Measurements from ENCODE around the gene ENO1.

Gene ENO1

DNA sequence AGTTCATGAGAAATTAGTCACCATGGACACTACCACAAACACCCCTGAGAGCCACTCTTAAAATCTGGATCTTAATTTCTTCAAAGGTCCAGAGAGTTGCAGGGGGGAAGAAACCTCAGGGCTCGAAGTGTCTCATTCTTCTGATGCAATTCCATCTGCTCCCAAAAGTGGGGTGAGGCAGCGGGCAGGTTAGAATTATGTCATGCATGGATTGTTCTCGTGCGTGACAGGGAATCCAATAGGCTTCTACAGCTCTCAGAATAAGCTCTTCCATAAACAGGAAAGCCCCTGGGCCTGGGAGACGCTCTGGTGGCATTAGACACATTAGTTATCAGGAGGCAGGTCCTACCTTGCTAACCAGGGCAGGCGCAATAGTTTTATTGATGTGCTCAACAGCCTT, 8.4 kb downstream of the ENO1 start:
- no peak for DNase-seq

- DNase-seq: no peak
These were observed 10.5 kb downstream of the ENO1 start for GRCh38 chr1:8867878-8868567.

DNA sequence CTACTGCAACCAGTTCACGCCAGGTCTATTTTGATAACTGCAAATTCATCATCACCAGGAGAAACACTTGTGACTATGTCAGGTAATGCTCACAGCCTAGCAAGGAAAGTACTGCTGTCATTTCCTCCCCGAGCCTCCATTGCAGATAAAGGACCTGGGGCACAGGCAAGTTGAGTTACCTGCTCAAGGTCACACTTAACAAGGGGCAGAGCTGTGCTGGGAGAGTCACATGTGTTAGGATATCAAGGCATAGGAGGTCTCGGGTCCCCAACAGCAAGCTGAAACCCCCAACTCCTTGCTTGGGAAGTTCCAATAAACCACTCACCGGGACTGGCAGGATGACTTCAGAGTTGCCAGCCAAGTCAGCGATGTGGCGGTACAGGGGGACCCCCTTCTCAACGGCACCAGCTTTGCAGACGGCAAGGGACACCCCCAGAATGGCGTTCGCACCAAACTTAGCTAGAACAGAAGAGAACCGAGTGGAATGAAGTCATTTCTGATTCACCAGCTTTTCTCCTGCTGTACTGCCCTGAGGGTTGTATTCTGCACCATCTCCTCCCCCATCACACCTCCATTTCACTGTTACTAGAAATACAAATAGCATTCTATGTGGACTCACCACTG, 11.6 kb downstream of the ENO1 start:
- peak; percentile 74 for DNase-seq

GRCh38 chr1:8866173-8866791, 12.2 kb downstream of the ENO1 start:
- DNase-seq: no peak

GRCh38 chr1:8864713-8865344, 13.7 kb downstream of the ENO1 start:
- DNase-seq: no peak

DNA sequence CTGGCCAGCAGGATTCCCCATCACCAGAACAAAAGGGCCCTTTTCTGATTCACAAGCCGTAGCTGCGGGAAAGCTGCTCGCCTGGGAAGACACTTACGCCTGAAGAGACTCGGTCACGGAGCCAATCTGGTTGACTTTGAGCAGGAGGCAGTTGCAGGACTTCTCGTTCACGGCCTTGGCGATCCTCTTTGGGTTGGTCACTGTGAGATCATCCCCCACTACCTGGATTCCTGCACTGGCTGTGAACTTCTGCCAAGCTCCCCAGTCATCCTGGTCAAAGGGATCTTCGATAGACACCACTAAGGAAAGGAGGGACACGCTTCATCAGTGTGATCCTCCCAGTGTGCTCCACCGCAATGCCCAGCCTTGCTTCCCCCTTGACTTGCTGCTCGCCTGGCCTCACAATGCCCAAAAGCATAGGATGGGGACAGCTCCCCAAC, 14.7 kb downstream of the ENO1 start:
- no peak for DNase-seq

GRCh38 chr1:8863138-8863537, 15.3 kb downstream of the ENO1 start:
- DNase-seq: no peak

GRCh38 chr1:8862528-8862927, 16.0 kb downstream of the ENO1 start:
- DNase-seq: peak; percentile 70

- no peak for DNase-seq
These were observed 17.6 kb downstream of the ENO1 start for GRCh38 chr1:8860738-8861516.

DNA sequence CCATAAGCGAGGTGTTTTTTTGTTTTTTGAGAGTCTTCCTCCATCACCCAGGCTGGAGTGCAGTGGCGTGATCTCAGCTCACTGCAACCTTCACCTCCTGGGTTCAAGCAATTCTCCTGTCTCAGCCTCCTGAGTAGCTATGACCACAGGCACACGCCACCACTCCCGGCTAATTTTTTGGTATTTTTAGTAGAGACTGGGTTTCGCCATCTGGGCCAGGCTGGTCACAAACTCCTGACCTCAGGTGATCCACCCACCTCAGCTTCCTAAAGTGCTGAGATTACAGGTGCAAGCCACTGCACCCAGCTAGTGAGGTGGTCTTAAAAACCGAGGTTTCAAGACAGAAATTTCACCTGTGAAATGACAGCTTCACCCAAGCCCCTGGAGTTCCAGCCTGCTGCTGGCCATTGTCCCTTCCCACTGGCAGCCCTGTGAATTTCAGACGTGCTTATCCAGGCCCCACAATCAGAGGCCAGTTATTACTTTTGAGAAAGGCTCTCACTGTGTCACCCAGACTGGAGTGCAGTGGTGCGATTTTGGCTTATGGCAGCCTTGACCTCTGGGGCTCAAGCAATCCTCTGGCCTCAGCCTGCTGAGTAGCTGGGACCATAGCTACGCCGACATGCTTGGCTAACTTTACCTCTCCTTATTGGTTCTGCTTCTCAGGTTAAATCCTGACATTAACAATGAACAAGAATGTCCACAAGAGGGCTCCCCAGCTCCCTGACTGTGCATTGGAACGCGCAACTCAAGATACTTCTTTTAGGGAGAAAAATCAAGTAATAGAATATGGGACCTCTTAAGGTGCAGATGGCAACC, 19.4 kb downstream of the ENO1 start:
- peak; percentile 62 for DNase-seq

DNA sequence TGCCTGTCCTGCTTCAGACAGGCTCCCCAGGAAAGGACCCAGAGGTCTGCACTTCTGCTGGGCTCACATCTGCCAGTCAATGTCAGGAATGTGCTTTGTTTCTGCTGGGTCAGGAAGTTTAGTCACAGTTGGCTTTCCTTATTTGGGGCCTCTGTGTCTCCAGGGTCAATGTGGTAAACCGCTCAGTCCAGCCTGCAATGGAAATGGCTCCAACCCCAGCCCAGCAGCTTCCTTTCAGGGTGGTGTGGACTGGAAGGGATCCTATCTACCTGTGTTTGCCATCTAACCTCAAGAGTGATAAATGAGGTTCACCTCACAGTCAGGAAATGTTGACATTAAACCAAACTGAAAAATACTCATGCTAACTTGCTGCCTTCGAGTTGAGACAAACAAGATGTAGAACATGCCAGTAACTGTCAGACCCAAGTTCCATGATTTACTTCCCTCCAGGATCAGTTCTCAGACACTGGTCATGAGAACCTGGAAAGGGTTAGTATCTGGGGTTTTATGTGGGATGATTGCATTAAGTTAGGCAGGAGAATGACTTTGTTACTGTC, 20.3 kb downstream of the ENO1 start:
- DNase-seq: no peak

- DNase-seq: no peak
These were observed 21.6 kb downstream of the ENO1 start for GRCh38 chr1:8856689-8857412.

DNA sequence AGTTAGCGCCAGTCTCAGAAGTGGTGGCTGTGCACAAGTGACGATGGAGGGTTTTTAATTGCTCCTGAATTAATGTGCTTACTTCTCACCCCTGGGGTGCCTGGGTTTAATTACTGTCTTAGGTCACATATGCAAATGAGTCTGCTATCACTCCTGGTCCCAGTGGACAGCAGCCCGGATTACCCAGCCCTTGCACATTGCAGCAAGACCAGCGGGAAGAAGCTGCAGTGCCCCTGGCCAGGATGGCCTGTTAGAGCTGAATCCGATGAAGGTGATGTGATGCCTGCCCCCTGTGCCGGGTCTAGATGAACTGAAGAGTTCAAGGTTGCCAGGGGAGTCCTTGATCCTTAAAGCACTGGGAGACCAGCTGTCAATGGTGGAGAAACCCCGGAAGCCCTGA, 24.2 kb downstream of the ENO1 start:
- no peak for DNase-seq

DNA sequence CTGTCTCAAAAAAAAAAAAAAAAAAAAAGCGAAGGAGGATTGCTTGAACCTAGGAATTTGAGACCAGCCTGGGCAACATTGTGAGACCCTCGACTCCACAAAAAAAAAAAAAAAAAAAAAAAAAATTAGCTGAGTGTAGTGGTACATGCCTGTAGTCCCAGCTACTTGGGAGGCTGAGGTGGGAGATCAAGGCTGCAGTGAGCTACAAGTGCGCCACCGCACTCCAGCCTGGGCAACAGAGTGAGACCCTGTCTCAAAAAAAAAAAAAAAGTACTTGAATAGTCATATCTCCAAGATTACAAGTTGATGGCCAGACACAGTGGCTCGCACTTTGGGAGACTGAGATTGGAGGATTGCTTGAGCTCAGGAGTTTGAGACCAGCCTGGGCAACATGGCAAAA, 27.4 kb downstream of the ENO1 start:
- no peak for DNase-seq

DNA sequence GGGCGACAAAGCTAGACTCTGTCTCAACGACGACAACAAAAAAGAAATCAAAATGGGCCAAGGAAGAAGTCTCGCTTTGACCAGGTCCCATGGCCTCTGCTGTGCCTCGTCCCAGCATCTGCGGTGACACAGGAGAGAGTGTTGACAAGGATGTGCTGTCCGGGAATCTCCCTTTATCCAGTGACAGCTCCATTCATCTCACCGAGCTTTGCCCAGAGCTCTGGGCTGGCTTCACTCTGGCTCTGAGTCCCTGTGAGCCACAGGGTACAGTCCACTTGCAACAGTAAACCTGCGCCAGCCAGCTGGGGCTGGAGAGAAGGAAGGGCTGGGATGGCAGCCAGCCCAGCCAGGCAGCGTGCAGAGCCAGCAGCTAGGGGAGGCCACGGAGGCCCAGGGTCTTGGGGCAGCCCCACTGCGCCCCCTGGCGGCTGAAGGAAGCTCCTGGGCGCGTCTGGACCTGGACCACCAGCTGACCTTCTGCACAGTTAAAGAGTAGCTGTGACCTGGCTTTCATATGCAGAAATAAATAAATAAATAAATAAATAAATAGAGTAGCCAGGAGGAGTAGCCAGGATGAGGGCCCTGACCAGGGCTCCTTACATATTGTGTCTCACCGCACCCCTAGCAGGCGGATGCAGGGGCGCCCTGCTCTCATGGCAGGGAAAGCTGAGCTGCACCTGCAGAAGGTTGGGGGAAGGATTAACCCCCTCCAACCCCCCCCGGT, 29.7 kb downstream of the ENO1 start:
- peak; percentile 91 for DNase-seq

DNA sequence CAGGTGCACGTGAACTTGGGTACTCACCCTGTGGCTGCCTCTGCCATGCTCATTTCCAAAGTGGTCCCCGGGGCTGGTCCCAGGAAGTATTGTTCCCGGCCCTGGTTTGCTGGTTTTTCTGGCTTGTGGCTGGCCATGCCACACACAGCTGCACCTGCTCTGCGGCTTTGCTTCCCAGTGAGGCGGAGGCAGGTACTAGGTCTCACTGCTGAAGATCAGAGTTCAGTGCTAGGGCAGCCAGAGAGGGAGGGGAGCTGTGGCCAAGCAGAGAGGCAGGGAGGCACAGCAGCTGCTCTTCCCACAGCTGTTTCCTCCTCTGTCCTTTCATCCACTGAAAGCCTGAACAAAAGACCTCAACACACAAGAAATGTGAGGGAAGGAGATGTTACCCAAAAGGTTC, 30.5 kb downstream of the ENO1 start:
- DNase-seq: no peak

DNA sequence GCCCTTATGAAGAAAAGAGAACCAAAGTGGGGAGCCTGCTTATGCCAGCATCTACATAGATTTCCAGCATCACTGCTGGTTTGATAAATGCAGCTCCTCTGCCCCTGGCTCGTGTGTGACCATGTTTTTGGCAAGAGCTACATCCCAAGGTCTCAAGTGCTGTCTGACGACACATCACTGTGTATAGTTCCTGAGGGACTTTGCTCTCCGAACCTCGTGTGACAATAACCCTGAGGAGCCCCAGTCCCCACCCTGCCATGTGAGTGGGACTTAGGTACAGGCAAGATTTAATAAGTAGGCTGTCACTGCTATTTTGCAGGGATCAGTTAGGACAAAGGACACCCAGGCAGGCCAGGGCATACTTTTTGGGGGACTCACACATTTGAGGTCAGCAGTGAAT, 32.2 kb downstream of the ENO1 start:
- DNase-seq: no peak

GRCh38 chr1:8845104-8846097, 33.1 kb downstream of the ENO1 start:
- no peak for DNase-seq

DNA sequence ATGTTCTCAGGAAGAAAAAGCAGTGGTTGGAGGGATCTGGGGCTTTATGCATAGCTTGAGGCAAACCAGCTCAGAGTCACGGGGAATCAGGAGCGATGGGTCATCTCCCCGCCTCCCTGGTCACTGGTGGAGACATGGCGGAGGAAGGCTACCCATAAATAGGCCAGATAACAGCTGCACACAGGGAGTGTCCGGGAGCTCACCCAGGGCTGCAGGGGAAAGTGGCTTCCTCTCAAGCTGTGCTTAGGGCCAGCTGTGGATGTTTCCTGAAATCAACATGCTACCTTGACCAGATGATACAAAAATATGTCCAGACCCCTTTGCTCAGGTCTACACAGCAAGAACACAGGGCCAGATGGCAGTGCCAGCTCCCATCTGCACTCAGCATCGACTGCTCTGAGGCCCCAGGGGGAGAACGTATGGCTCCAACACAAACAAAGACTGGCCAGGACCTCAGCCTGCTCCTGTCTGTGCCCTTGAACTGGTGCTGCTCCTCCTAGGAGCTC, 33.9 kb downstream of the ENO1 start:
- DNase-seq: no peak

Data from stimulated activated CD8-positive, alpha-beta memory T cell treated with anti-CD3 and anti-CD28 coated beads, Interleukin-4, amount 100 ng/mL, for 48 hours (primary cell).